Ishikawa (cell line): ENCODE data around the gene FOXN1.

Experiments
- CEBPB ChIP-seq: IDR thresholded peaks from 2 replicates; pipeline ENCODE4 v1.6.1; 2012
- CREB1 ChIP-seq: IDR thresholded peaks from 2 replicates; pipeline ENCODE4 v1.6.1; 2012; ENCODE audit warnings: low read depth
- EGR1 ChIP-seq: IDR thresholded peaks from 2 replicates; pipeline ENCODE4 v1.6.1; 2012
- EP300 ChIP-seq: IDR thresholded peaks from 2 replicates; pipeline ENCODE4 v1.6.1; 2012; ENCODE audit warnings: borderline replicate concordance
- FOXM1 ChIP-seq: IDR thresholded peaks from 2 replicates; pipeline ENCODE4 v1.6.1; 2012; ENCODE audit warnings: low read depth, borderline replicate concordance
- MAX ChIP-seq: IDR thresholded peaks from 2 replicates; pipeline ENCODE4 v1.6.1; 2012
- NFIC ChIP-seq: IDR thresholded peaks from 2 replicates; pipeline ENCODE4 v1.6.1; 2012
- RAD21 ChIP-seq: IDR thresholded peaks from 2 replicates; pipeline ENCODE4 v1.6.1; 2012; ENCODE audit warnings: low read depth
- TAF1 ChIP-seq: IDR thresholded peaks from 2 replicates; pipeline ENCODE4 v1.6.1; 2012; ENCODE audit warnings: low read depth, mild to moderate bottlenecking
- TCF12 ChIP-seq: IDR thresholded peaks from 2 replicates; pipeline ENCODE4 v1.6.1; 2012; ENCODE audit warnings: low read depth
- TEAD4 ChIP-seq: IDR thresholded peaks from 2 replicates; pipeline ENCODE4 v1.6.1; 2012
- YY1 ChIP-seq: IDR thresholded peaks from 2 replicates; pipeline ENCODE4 v1.6.1; 2012; ENCODE audit warnings: low read depth
- ZBTB7A ChIP-seq: IDR thresholded peaks from 2 replicates; pipeline ENCODE4 v1.6.1; 2012; ENCODE audit warnings: low read depth
- TF ChIP-seq, protein P1 (sequence below): IDR thresholded peaks from 2 replicates; pipeline ENCODE4 v1.6.1; 2012; ENCODE audit warnings: low read depth, mild to moderate bottlenecking
- TF ChIP-seq, protein P2 (sequence below): IDR thresholded peaks from 2 replicates; pipeline ENCODE4 v1.6.1; 2012

Gene FOXN1

DNA sequence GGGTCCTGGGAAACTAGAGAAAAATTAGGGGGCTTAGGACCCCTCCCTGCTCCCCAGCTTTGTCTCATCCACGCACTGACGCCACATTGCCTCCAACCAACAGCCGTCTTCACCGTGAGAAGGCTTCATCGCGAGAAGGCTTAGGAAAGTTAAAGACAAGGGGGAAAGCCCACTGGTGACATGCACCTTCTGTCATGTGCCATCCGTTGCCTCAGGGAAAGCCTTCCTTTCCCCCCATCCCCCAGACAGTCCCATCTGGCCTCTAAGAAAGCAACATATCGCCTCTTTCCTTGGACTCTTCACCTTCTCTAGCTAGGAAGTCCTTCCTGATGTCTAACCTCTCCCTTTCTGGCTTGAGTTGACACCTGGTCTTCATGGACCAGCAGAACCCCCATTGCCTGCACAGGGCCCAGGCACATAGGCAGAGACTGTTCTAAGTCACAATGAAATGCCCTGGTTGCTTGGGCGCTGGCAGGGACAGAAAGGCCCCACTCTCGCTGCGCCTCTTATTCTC, 2.1 kb downstream of the FOXN1 start:
- TF ChIP-seq, protein P1, sequence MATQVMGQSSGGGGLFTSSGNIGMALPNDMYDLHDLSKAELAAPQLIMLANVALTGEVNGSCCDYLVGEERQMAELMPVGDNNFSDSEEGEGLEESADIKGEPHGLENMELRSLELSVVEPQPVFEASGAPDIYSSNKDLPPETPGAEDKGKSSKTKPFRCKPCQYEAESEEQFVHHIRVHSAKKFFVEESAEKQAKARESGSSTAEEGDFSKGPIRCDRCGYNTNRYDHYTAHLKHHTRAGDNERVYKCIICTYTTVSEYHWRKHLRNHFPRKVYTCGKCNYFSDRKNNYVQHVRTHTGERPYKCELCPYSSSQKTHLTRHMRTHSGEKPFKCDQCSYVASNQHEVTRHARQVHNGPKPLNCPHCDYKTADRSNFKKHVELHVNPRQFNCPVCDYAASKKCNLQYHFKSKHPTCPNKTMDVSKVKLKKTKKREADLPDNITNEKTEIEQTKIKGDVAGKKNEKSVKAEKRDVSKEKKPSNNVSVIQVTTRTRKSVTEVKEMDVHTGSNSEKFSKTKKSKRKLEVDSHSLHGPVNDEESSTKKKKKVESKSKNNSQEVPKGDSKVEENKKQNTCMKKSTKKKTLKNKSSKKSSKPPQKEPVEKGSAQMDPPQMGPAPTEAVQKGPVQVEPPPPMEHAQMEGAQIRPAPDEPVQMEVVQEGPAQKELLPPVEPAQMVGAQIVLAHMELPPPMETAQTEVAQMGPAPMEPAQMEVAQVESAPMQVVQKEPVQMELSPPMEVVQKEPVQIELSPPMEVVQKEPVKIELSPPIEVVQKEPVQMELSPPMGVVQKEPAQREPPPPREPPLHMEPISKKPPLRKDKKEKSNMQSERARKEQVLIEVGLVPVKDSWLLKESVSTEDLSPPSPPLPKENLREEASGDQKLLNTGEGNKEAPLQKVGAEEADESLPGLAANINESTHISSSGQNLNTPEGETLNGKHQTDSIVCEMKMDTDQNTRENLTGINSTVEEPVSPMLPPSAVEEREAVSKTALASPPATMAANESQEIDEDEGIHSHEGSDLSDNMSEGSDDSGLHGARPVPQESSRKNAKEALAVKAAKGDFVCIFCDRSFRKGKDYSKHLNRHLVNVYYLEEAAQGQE = no peak
- TF ChIP-seq YY1 (no peak), FOXM1 (no peak), MAX (no peak), NFIC (no peak), CREB1 (no peak), CEBPB (no peak), EP300 (no peak), TEAD4 (no peak), EGR1 (no peak), RAD21 (no peak), ZBTB7A (no peak), TAF1 (no peak), TCF12 (no peak)
- TF ChIP-seq, protein P2, sequence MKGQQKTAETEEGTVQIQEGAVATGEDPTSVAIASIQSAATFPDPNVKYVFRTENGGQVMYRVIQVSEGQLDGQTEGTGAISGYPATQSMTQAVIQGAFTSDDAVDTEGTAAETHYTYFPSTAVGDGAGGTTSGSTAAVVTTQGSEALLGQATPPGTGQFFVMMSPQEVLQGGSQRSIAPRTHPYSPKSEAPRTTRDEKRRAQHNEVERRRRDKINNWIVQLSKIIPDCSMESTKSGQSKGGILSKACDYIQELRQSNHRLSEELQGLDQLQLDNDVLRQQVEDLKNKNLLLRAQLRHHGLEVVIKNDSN = no peak

GRCh38 chr17:28509789-28510188, 3.6 kb downstream of the FOXN1 start:
- TF ChIP-seq, protein P1 = no peak
- TF ChIP-seq EP300 = no peak
- TF ChIP-seq FOXM1 = no peak
- no peak for TF ChIP-seq NFIC
- TF ChIP-seq ZBTB7A = no peak
- TF ChIP-seq, protein P2 = no peak

GRCh38 chr17:28511858-28512461, 5.8 kb downstream of the FOXN1 start:
- TF ChIP-seq CREB1 = no peak
- TF ChIP-seq MAX = no peak

GRCh38 chr17:28513476-28513875, 7.3 kb downstream of the FOXN1 start:
- TF ChIP-seq MAX (no peak), FOXM1 (no peak), EP300 (no peak), TCF12 (no peak), TAF1 (no peak), ZBTB7A (no peak), YY1 (no peak), CEBPB (no peak), NFIC (no peak)

- TF ChIP-seq FOXM1 = no peak
- no peak for TF ChIP-seq ZBTB7A
- no peak for TF ChIP-seq YY1
- TF ChIP-seq, protein P2 = no peak
- TF ChIP-seq EP300 = no peak
- no peak for TF ChIP-seq RAD21
- no peak for TF ChIP-seq MAX
- no peak for TF ChIP-seq TAF1
- TF ChIP-seq EGR1 = no peak
- TF ChIP-seq, protein P1 = no peak
- TF ChIP-seq NFIC = no peak
- no peak for TF ChIP-seq CEBPB
- TF ChIP-seq TCF12 = no peak
- TF ChIP-seq TEAD4 = no peak
Observed at GRCh38 chr17:28514561-28515002, 8.4 kb downstream of the FOXN1 start.
